GM12874 (cell line): Measurements from ENCODE around the gene FAN1.

Experiments
- CTCF ChIP-seq: IDR thresholded peaks from 2 replicates; pipeline ENCODE4 v1.5.1; 2011; ENCODE audit warnings: low read depth, mild to moderate bottlenecking, control low read depth, low read length, moderate library complexity; ENCODE audit not compliant: insufficient read depth

FAN1 gene

GRCh38 chr15:30905821-30906220 is 2.1 kb downstream of the FAN1 start:
- TF ChIP-seq CTCF = no peak

- no peak for TF ChIP-seq CTCF
These were observed 2.7 kb downstream of the FAN1 start for GRCh38 chr15:30906366-30906765.

- no peak for TF ChIP-seq CTCF
These were observed 10.0 kb downstream of the FAN1 start for GRCh38 chr15:30913761-30914160.

GRCh38 chr15:30917013-30917412 is 13.3 kb downstream of the FAN1 start:
- TF ChIP-seq CTCF = no peak

GRCh38 chr15:30917675-30918074 is 14.0 kb downstream of the FAN1 start:
- TF ChIP-seq CTCF = no peak

- no peak for TF ChIP-seq CTCF
These were observed 14.7 kb downstream of the FAN1 start for GRCh38 chr15:30918366-30918765.

- TF ChIP-seq CTCF = no peak
These were observed 16.3 kb downstream of the FAN1 start for GRCh38 chr15:30919877-30920550.
